Thyroid gland (tissue), 4 donors: Measurements from ENCODE around the gene TRAM2.

Experiments used
- CTCF ChIP-seq, 6 experiments: fragments of 200-600 bp in 3 of 6; fragments of 450-650 bp in 3 of 6; sonication (generic) in 3 of 6; IDR thresholded peaks; one replicate each; pipeline ENCODE4 v1.5.1; 2016 to 2019; ENCODE audit warnings: antibody characterized with exemption in 6 of 6, mild to moderate bottlenecking in 2 of 6, inconsistent platforms in 1 of 6, moderate library complexity in 1 of 6
- POLR2A ChIP-seq, 2 donors: fragments of 450-650 bp; IDR thresholded peaks; one replicate each; pipeline ENCODE4 v1.6.1; 2017; ENCODE audit warnings: antibody characterized with exemption in 2 of 2, mild to moderate bottlenecking in 2 of 2, moderate library complexity in 1 of 2

DNA sequence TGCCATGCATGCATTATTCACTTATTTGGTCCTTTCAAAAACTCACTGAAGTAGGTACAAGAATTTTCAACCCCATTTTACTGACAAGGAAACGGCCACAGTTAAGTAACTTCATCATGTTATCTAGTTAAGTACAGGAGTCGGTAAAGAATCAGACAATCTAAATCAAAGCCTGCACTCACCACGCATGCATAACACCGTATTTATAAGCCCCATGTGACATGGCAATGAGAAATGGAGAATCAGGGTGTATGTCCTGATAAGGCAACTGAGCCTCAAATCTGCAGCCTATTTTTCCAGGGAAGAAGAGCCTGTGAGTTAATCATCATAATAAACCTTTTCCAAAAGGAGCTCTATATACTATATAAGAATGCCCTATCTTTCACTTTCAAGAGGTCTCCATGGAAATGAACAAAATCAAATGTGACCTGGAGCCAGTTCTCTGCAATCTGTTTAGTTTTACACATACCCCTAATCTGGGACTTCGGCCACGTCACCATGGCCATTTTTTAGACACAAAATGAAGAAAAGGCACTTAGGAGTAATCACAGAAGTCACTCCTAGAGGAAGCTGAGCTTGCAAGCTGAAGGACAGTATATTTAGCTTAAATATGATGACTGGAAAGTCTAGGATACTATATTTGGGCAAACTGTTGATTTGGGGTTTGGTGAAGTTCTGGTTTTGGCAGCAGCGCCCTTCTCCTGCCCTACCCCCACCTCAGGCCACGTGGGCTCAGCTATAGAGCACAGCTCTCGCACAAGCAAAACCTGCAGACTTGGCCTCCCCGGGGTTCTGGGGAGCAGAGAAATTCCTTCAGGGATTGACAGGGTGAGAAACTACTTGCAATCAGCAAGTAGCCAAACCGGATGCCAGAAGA, 19.2 kb downstream of the TRAM2 start:
- TF ChIP-seq CTCF (IDR thresholded peaks at IDR 0.05) (no peak), POLR2A (IDR thresholded peaks at IDR 0.05) (no peak)
